Left cardiac atrium (tissue), 4 donors: ENCODE data around the gene RANBP17. TPM values are rescaled to one million over a fixed set of nuclear protein-coding genes. Genes with fewer than 3 reads are reported as not detected.

ENCODE experiments used
- ATAC-seq, 2 donors: fragments of 200-7000 bp; cut with Tn5 transposase; one replicate each; pipeline ENCODE4 v1.9.1; 2020; ENCODE audit warnings: mild to moderate bottlenecking in 2 of 2, moderate library complexity in 2 of 2
- DNase-seq: peaks from one replicate; pipeline ENCODE4 v3.0.0-alpha.2; 2020
- intact Hi-C, 2 donors: fragments of 100-400 bp; cut with DNase I; formaldehyde crosslinking; loops; one replicate each; pipeline versions ENCODE4 v1.14.1 to v1.15.1; 2022 to 2023
- total RNA-seq, 2 donors: library from RNA; stranded (reverse); fragmentation: NEBNext Ultra II Directional; extraction: Animal tissue kit (Norgen Biotek cat#: 25700); gene quantifications; one replicate each; pipeline ENCODE4 v1.2.1, GENCODE V29; 2021
- donor health status: DM: no; HTN: yes; CAD: no.
- donor health status: DM: no; HTN: yes; CAD: no; lungs with severe emphysema.
- donor health status: DM: yes; HTN: yes; CAD: no.
- donor health status: Dilated cardiomyopathy.

The RANBP17 gene
- total RNA-seq, 2 donors from 2014 or later, result 4.2 to 7.3 TPM

DNA sequence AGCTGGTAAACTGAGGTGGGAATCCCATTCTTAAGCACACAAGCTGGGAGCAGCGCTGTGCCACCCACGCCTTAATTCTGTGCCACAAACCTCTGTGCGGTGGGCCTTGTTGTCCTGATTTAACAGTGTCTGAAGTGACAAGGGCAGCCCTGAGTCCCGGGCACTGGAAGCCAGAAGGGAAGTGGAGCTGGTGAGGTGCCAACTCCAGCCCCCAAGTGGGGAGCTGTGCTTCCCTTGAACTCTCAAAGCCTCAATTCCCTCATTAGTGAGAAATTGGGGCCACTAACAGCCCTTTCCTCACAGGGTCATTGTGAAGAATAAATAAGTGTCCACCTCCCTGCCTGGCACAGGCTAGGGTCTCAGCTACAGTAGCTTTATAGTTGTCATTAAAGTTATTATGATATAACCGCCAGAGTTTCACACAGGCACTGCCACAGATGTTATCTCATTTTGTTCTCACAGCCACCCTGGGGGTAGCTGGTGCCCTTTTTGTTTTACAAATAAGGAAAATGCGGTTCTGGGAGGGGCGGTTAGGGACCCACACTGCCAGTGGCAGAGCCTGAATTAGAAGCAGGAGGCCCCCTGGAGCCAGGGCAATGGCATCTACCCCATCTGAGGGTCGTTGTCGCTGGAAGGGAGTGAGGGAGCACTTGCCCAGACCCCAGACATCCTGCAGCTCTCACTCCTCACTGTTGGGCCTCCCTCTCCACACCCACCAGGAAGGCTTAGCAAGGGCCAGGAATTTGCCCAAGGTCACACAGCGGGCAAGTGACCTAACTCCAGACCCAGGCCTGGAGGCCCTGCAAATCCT, 445.2 kb downstream of the RANBP17 start:
- DNase-seq (no peak), ATAC-seq (no peak)
- intact Hi-C loops, result no loop called here

DNA sequence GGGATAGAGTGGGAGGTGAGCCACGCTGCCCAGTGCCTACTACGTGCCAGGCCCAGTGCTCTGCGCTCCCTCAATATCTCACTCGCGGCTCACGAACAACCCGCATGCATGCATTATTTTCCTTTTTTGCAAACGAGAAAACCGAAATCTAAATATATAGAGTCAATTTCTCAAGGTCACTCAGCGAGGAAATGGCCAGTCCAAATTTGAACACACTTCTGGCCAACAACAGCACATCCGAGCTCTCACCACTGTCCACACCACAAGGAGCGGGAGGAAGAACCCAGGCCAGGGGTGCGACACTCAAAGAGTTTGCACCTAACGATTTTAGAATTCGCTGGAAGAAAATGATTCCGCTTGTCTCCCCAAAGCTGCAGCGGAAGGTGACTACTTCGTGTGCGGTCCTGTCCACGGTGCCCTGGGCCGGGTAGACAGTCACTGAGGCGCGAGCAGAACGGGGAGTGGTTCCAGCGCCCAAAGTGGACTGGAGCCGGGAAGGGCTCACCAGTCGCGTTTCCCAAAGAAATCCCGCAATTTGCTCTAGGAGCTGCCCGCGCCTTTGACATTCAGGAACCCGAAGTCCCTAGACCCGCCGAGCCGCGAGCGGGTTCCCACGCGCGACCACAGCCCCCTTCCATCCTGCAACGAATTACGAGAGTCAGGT, 446.1 kb downstream of the RANBP17 start:
- no peak for ATAC-seq
- intact Hi-C loops, result no loop called here
- no peak for DNase-seq

DNA sequence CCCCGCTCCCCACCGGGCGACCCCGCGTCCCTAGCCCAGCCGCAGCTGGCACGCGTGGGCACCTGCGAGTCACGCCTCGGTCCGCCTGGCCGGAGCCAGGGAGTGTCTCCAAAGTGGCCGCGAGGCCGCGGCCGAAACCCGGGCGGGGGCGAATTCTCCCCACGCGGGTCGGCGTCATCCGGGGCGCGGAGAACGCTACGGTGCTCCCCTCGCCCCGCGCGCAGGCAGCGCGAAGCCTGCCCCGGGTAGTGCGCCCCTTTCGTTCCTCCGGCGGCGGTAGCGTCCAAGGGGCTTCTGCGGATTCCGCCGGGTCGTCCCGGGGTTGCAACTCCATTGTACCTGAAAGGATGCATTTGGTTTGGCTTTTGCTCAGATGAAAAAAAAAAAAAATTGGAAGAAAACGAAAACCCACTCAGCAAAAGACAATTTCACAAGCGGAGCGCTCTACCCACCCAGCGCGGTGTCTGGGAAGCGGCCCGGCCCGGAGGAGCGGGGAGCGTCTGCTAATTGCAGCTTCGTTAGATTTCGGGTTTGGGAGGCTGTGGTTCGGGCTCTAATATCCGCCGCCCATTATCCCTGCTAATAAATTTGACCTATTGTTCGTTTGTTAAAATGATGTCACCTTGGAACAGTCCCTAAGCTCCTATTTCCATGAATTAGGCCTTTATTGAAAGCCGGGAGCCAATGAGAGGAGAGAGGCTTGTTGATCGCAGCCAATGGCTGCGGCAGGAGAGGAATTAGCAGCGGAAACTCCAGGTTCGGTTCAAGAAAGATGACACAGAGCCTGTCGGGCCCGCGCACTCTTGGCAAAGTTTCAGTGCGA, 446.8 kb downstream of the RANBP17 start, which contains the start of gene TLX3:
TLX3 (plus strand) TSS at position 796 of the 823 bp plus-strand sequence. CDS start 118 bp downstream, outside the sequence.
- DNase-seq (no peak), ATAC-seq (no peak)
- intact Hi-C loops, result no loop called here

DNA sequence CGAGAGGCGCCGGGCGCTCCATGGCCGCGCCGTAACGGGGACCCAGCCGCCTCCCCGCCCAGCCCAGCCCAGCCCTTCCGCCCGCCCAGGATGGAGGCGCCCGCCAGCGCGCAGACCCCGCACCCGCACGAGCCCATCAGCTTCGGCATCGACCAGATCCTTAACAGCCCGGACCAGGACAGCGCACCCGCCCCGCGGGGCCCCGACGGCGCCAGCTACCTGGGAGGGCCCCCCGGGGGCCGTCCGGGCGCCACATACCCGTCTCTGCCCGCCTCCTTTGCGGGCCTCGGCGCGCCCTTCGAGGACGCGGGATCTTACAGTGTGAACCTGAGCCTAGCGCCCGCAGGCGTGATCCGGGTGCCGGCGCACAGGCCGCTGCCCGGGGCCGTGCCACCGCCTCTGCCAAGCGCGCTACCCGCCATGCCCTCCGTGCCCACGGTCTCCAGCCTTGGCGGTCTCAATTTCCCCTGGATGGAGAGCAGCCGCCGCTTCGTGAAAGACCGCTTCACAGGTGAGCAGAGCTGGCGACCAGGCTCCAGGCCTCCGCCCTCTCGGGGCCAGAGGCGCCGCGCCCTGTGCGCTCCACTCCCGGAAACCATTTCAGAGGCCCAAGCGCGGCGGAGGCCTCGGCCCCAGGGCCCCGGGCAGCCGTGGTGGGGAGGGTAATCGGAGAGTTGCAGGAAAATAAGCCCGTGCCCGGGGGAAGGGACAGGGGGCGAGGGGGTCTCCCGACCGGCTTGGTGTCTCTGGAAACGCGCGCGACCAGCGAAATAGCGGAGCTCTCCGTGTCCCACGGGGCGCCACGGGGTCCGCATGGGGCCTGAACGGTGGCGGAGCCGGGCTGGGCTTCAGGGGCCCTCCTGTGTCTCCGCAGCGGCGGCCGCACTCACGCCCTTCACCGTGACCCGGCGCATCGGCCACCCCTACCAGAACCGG, 447.7 kb downstream of the RANBP17 start:
- intact Hi-C loops, result no loop called here
- DNase-seq, result no peak

DNA sequence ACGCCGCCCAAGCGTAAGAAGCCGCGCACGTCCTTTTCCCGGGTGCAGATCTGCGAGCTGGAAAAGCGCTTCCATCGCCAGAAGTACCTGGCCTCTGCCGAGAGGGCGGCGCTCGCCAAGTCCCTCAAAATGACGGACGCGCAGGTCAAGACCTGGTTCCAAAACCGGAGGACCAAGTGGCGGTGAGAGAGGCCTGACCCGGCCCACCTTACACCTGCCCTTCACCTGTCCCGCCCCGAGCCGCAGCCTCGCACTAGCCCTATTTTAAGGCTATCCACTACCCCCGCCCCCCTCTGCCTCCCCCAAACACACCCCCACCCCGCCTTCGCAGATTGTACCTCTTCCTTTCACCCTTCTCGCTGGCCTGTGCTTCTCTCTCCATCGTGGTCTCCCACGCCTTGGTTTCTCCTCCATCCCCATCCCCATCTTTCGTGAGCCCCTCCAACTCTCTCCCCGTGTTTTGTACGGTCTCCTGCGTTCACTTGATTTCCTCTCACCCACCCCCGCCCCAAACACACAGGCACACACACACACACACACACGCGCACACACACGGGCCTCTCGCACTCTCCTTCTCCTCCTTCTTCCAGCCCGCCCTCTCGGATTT, 448.5 kb downstream of the RANBP17 start:
- ATAC-seq, result no peak
- DNase-seq, result no peak
- intact Hi-C loops, result no loop called here

More for the DNA sequence above, 447.7 kb downstream of the RANBP17 start:
- ATAC-seq, result no peak

DNA sequence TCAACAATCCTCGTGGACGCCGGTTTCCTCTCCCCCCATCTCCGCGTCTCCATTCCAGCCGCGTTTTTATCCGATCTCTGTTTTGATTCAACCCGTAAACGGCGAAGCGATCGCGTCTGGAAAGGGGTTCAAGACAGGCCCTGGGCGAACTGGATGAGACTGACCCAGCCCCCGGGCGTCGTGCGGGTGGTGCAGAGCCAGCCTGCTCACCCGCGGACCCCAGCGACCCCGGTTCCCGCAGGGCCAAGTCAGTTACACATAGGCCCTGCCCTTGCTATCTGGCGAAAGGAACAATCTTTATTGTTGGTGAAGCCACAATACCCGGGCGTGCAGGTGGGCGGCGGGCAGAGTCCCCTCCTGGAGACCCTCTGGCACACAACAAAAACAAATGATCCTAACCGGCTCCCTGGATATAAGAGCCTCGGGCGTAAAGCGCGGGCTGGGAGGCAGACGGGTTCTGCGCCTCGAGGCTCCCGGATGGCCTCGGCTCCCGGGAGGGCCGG, 449.1 kb downstream of the RANBP17 start:
- ATAC-seq, result no peak
- no peak for DNase-seq
- intact Hi-C loops, result no loop called here

DNA sequence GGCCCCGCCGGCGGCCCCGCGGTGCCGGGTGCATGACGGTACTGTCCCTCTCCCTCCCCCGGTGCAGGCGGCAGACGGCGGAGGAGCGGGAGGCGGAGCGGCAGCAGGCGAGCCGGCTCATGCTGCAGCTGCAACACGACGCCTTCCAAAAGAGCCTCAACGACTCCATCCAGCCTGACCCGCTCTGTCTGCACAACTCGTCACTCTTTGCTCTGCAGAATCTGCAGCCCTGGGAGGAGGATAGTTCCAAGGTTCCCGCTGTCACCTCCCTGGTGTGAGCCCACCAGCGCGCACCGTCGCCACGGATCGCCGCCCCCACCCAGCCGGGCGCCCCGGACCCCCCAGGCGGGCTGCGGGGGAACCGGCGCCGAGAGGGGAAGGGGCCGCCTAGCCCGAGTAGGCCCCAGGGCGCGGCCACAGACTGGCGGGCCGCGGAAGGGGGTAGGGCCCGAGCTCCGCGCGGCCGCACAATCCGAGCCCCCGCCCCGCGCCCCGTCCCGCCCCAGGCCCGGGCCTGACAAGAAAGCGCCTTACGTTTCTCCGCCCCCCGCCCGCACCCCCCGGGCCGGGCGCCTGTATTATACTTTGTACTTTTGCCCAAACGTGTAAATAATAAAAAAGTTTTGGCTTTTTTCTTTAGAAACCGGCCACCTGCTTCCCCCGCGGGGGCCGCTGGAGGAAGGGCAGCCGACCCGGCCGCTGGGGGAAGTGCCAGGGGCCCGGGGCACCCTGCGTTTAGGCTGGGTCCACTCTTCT, 449.7 kb downstream of the RANBP17 start:
- DNase-seq (no peak), ATAC-seq (no peak)
- intact Hi-C loops, result no loop called here

DNA sequence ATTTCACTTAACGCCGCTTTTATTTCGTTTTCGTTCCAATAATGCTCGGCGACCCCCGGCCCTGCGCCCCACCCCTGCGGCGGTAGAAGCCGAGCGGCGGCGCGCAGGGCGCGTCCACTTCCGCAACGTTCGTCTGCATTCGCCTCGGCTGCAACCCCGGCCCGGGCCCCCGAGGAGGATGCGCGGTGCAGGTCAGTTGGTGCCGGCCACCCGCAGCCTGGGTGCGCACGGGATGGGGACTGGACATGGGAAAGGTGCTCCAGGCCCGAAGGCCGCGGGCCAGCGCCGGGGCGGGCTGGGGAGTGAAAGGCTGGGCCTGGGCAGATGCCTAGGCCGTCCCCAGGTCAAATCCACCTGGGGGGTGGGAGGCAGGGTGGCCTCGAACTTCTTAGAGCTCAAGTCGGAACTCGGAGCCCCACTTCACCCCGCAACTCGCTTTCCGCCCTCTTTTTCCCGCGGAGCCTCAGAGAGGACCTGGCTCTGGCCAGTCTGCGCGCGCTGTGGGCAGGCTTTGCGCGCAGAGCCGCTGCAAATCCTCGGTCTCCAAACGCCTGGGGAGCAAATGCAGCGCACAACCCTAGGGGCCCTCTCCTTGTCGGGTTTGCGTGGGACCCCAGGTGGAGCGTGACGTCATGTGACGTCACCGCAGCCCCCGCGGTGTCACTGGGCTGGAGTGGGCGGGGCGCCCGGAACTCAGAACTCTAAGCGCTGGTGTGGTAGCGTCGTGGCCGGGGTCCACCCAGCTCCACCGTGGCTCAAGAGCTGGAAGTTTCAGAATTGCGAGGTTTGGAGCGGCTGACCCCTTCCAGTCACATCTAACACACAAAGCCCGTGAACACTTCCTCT, 450.5 kb downstream of the RANBP17 start:
- DNase-seq (no peak), ATAC-seq (no peak)
- intact Hi-C loops, result no loop called here

DNA sequence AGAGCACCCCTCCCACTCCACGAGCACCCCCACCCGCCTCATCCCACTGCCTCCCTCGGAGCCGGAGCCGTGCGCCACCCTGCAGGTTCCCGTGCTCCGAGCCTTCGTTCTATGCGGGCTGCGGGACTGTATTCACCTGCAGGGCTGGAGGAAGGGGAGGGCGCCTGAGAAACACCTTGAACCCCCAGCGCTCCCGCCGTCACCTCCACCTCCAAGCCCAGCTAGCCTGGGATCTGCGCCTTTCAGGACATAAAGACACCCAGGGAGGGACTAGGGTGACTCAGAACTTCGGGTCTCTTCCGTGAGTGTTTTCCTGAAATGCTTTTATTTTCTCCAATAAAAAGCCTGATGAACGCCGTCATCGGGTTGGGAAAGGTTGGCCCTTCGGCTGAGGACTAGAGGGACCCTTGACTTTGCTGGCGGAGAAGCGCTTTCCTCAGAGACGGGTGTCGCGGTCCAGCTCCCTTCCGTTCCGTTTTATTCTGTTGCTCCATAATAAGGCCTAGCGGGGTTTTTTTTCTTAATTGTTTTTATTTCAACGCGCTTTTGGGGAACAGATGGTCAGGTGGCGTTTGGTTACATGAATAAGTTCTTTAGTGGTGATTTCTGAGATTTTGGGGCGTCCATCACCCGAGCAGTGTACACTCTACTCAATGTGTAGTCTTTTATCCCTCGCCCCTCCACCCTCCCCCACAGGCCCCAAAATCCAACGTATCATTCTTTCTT, 451.8 kb downstream of the RANBP17 start:
- DNase-seq, result no peak
- intact Hi-C loops, result no loop called here
- ATAC-seq, result no peak

DNA sequence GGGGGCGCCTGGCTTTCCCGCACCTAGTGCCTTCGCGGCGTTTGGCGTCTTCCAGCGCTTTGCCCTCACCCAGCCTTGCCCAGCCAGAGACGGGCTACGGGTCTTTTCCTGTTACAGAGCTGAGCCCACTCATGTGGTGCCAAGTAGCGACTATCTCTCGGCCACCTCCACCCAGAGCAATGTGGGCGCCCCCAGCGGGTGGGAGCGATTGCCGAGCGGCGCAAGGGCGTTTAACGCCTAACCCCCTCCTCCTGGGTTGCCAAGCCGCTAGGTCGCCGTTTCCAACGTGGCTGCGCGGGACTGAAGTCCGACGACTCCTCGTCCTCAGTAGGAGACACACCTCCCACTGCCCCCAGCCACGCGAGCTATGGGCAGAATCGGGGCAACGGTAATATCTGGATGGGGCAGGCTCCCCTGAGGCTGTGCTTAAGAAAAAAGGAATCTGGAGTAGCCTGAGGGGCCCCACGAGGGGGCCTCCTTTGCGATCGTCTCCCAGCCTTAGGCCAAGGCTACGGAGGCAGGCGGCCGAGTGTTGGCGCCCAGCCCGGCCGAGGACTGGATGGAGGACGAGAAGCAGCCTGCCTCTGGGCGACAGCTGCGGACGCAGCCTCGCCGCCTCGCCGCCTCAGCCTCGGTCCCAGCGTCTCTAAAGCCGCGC, 453.0 kb downstream of the RANBP17 start:
- ATAC-seq, result peak; percentile 39 to 65
- peak; percentile 50 for DNase-seq
- intact Hi-C loops, result no loop called here

DNA sequence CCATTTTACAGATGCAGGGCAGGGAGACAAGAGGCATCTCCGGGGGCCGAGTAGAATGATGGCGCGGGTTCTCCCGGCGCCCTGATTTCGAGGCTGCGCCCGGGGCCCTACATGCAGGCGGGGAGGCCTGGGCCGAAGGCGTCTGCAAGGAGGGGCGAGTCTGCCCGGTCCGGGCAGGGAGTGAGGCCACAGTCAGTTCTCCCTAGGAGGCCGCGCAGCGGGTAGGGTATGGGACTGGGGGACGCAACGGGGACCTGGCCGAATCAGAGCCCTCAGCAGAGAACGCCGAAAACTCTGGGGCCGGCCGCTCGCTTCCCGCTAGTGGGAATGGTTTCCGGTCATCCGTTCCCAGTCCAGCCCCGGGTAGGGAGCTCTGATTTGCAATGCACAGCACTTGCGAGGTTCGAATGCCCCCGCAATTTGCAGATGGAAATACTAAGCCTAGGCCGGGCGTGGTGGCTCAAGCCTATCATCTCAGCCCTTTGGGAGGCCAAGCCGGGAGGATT, 453.6 kb downstream of the RANBP17 start:
- intact Hi-C loops, result no loop called here
- ATAC-seq (peak in 1 of 2 donors; percentile 14), DNase-seq (no peak)

DNA sequence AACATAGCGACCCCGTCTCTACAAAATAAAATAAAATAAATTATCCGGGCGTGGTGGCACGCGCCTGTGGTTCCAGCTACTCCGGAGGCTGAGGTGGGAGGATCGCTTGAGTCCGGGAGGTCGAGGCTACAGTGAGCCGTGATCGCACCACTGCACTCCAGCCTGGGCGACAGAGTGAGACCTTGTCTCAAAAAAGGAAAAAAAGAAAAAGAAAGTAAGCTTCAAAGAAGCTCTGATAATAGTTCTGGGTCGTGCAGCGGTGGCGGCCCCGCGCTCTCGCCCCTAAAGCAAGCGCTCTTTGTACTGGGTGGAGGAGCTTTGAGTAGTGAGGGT, 454.1 kb downstream of the RANBP17 start:
- ATAC-seq, result no peak
- intact Hi-C loops, result no loop called here
- no peak for DNase-seq

DNA sequence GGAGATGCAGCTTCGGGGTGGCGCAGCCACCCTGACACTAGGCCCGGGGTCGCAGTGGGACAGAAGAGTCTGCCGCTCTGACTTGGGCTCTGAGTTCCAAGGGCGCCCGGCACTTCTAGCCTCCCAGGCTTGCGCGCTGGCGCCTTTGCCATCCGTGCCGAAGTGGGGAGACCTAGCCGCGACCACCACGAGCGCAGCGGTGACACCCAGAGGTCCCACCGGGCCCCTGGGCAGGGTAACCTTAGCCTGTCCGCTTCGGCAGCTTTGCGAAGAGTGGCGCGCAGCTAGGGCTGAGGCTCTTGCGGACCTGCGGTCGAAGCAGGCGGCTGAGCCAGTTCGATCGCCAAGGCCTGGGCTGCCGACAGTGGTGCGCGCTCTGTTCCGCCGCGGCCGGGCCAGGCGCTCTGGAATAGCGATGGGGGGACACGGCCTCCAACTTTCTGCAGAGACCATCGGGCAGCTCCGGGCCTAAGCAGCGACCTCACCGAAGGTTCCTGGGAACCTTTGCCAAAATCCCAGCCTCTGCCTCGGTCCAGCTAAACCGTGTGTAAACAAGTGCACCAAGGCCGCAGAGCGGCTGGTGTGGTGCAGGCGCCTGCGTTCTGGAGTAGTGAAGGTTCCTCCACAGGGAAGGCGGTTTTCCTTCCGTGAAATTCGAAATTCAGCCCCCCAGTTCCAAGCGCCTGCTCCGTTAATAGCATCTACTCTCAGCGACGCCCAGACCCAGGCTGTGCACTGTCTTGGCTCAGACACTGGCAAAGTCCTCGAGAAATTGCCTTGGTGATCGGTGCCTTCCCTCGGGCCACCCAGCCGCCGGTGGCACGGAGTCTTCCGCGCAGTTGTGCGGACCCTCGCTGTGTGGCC, 454.7 kb downstream of the RANBP17 start:
- peak in 1 of 2 donors; percentile 17 for ATAC-seq
- intact Hi-C loops, result no loop called here
- no peak for DNase-seq

DNA sequence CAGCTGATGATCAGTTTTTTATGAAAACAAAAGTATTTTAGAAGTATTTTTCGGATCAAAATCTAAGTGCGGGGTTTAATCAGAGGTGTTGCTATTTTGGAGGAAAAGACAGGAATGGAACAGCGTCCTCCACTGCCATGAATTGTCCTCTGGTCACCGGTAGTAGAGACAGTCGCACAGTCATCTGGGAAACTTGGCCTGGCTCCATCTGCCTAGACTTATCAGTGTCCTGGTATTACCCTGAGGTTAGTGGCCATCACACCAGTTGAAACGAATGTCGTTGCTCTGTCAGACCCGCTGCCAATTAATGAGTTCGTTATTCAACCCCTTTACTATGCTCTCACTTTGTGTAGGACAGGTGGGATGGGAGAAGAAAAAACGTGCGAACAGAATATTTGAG, 455.4 kb downstream of the RANBP17 start:
- intact Hi-C loops, result no loop called here
- no peak for DNase-seq
- no peak for ATAC-seq
